ENCODE measurements around the gene PDCL2.

PDCL2 gene

GRCh38 chr4:55549888-55550287 lies 42.2 kb downstream of the PDCL2 start:
- Histone ChIP-seq H3F3A (ENCODE audit: insufficient read depth, low read length) (peaks cover 23% of the 10 kb centered on the region), H3K79me2 (ENCODE audit: low read length) (peaks cover 6% of the 10 kb centered on the region), H3K9me2 (replicated peaks; ENCODE audit: insufficient read depth, low read length) (no peaks in the 10 kb centered on the region), H3K4me3 (ENCODE audit: low read length) (no peak overlapping the region), H3K4me1 (ENCODE audit: low read length) (peaks cover 5% of the 10 kb centered on the region), H3K4me2 (ENCODE audit: low read depth, low read length) (no peak overlapping the region), H3K27me3 (replicated peaks; ENCODE audit: insufficient read depth, low read length) (no peaks in the 10 kb centered on the region), H2AFZ (ENCODE audit: low read length) (no peak overlapping the region), H4K20me1 (ENCODE audit: insufficient read depth, low read length) (no peaks in the 10 kb centered on the region), H3K27ac (ENCODE audit: low read length) (no peak overlapping the region), H3K9me3 (replicated peaks; ENCODE audit: insufficient read depth, low read length) (no peaks in the 10 kb centered on the region), H3K9ac (ENCODE audit: low read length) (no peak overlapping the region), H3K36me3 (replicated peaks; ENCODE audit: insufficient read depth, low read length) (no peaks in the 10 kb centered on the region)
- TF ChIP-seq EZH2phosphoT487 (IDR thresholded peaks at IDR 0.05; ENCODE audit: low read length) (no peak), CTCF (IDR thresholded peaks at IDR 0.05; ENCODE audit: low read length) (no peak), EZH2 (optimal IDR thresholded peaks at IDR 0.05; ENCODE audit: low read depth, low read length) (no peak)
- DNase-seq, result no peak

- H3K79me2 ChIP-seq (ENCODE audit: low read length), result peaks cover 26% of the 10 kb centered on the region
- H3K27ac ChIP-seq (ENCODE audit: low read length), result no peak overlapping the region
- TF ChIP-seq CTCF (IDR thresholded peaks at IDR 0.05; ENCODE audit: low read length) (no peak), EZH2phosphoT487 (IDR thresholded peaks at IDR 0.05; ENCODE audit: low read length) (no peak), EZH2 (optimal IDR thresholded peaks at IDR 0.05; ENCODE audit: low read depth, low read length) (no peak)
These were observed 44.1 kb downstream of the PDCL2 start for GRCh38 chr4:55547918-55548317.

DNA sequence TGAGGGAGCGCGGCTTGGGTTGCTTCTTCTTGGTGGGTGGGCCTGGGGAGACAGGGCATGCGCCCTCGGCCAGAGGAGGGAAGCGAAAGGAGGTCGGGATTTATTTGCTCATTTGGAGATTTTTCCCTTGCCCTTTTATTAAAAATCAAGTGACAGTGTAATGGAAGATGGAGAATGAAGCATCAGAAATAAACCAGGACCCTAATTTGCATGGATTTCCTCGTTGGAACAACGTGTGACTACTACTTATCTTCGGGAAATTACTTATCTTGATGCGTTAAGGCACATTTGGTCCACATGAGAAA lies 44.6 kb downstream of the PDCL2 start:
- Histone ChIP-seq H3K9me3 (replicated peaks; ENCODE audit: insufficient read depth, low read length) (no peaks in the 10 kb centered on the region), H3K4me3 (ENCODE audit: low read length) (peak overlapping the region; percentile 74), H3K79me2 (ENCODE audit: low read length) (peaks cover 31% of the 10 kb centered on the region), H3K4me2 (ENCODE audit: low read depth, low read length) (peak overlapping the region; percentile 91), H3F3A (ENCODE audit: insufficient read depth, low read length) (peaks cover 23% of the 10 kb centered on the region), H3K27me3 (replicated peaks; ENCODE audit: insufficient read depth, low read length) (no peaks in the 10 kb centered on the region), H3K4me1 (ENCODE audit: low read length) (peaks cover 9% of the 10 kb centered on the region), H3K9me2 (replicated peaks; ENCODE audit: insufficient read depth, low read length) (no peaks in the 10 kb centered on the region), H3K9ac (ENCODE audit: low read length) (peak overlapping the region; percentile 78; the same call in 1 of the 2 replicates), H2AFZ (ENCODE audit: low read length) (peak overlapping the region; percentile 90), H3K36me3 (replicated peaks; ENCODE audit: insufficient read depth, low read length) (no peaks in the 10 kb centered on the region), H3K27ac (ENCODE audit: low read length) (no peak overlapping the region; the same call in 1 of the 2 replicates), H4K20me1 (ENCODE audit: insufficient read depth, low read length) (no peaks in the 10 kb centered on the region)
- TF ChIP-seq CTCF (IDR thresholded peaks at IDR 0.05; ENCODE audit: low read length), result no peak
- TF ChIP-seq EZH2phosphoT487 (IDR thresholded peaks at IDR 0.05; ENCODE audit: low read length), result no peak
- TF ChIP-seq EZH2 (optimal IDR thresholded peaks at IDR 0.05; ENCODE audit: low read depth, low read length), result no peak
- DNase-seq, result no peak

More at GRCh38 chr4:55547918-55548317, 44.1 kb downstream of the PDCL2 start:
- peak overlapping the region; percentile 78; the same call in 1 of the 2 replicates for H3K9ac ChIP-seq (ENCODE audit: low read length)
- peaks cover 9% of the 10 kb centered on the region for H3K4me1 ChIP-seq (ENCODE audit: low read length)
- no peaks in the 10 kb centered on the region for H3K9me3 ChIP-seq (replicated peaks; ENCODE audit: insufficient read depth, low read length)
- H3F3A ChIP-seq (ENCODE audit: insufficient read depth, low read length), result peaks cover 23% of the 10 kb centered on the region
- H3K4me2 ChIP-seq (ENCODE audit: low read depth, low read length), result peak overlapping the region; percentile 91
- H2AFZ ChIP-seq (ENCODE audit: low read length), result no peak overlapping the region; the same call in 1 of the 2 replicates
- no peaks in the 10 kb centered on the region for H3K27me3 ChIP-seq (replicated peaks; ENCODE audit: insufficient read depth, low read length)
- no peak for DNase-seq
- no peaks in the 10 kb centered on the region for H4K20me1 ChIP-seq (ENCODE audit: insufficient read depth, low read length)
- H3K9me2 ChIP-seq (replicated peaks; ENCODE audit: insufficient read depth, low read length), result no peaks in the 10 kb centered on the region
- H3K4me3 ChIP-seq (ENCODE audit: low read length), result peak overlapping the region; percentile 74
- no peaks in the 10 kb centered on the region for H3K36me3 ChIP-seq (replicated peaks; ENCODE audit: insufficient read depth, low read length)
